ENCODE data around the gene HK2.
A peak's percentile ranks its signal among the peaks of the same experiment; 100 is the strongest.
"Not testable (repeated sequence)": the region's sequence is repeated elsewhere in the genome, so short reads cannot be mapped to it uniquely, and the experiment has no call there.

Gene HK2

GRCh38 chr2:74833418-74834233 lies at the start of gene HK2:
Gene HK2 (plus strand): TSS chr2:74834127. CDS start chr2:74834581, 454 bp downstream.
- DNase-seq (ENCODE audit: insufficient read length, low spot score): peak; percentile 89
- no peak for FAIRE-seq

DNA sequence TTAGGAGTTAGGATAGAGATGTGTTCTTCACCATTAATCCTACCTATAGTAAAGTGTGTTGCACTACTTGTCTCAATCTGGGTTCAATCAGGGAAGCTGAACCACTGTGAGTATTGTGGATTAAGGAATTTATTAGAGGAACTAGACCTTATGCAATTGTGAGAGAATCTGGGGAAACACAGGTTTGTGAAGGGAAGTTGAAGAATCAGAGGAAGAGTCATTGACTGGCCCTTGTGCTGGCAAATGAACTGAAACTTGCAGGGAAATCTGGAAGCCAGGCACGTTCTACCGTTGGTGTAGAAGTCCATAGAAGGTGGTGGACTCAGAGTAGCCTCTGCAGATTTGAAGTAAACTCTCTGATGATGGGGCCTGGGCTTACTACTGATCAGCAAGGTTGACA lies 44.7 kb upstream of the HK2 start:
- FAIRE-seq (no peak), DNase-seq (ENCODE audit: insufficient read length, low spot score) (no peak)

GRCh38 chr2:74792282-74792681 lies 41.6 kb upstream of the HK2 start:
- FAIRE-seq (no peak), DNase-seq (ENCODE audit: insufficient read length, low spot score) (no peak)

DNA sequence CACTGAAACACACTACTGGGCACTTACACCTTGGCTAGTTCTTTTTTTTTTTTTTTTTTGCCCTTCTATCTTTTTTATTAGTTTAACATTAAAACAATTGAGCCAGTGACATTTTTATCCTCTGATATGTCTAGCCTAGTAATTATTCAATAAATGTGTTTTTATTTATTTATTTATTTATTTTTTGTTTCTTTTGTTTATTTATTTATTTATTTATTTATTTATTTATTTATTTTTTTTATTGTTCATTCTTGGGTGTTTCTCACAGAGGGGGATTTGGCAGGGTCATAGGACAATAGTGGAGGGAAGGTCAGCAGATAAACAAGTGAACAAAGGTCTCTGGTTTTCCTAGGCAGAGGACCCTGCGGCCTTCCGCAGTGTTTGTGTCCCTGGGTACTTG lies 39.0 kb upstream of the HK2 start:
- FAIRE-seq; DNase-seq (ENCODE audit: insufficient read length, low spot score): not testable (repeated sequence)

DNA sequence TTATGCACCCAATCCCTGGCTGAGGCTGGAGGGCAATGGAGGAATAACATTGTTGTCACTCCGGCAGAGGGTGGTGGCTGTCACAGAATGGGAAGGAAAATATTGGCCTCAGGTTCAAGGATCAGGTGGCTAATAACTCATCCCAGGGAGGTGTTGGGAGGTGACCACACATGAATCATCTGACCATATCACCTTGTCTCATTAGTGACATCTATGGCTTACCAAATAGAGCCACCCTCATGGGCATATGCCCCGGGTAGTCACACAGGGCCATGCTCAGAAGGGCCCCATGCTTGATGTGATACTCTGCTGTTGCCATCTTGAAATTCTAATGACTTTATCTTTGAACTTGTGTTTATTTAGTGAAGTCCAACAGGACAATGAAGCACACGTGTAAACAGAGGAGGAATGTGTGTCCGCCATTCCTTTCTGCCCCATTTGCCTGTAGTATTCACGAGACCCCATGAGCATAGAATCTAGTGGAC lies 27.5 kb upstream of the HK2 start:
- DNase-seq (ENCODE audit: insufficient read length, low spot score) (no peak), FAIRE-seq (no peak)

DNA sequence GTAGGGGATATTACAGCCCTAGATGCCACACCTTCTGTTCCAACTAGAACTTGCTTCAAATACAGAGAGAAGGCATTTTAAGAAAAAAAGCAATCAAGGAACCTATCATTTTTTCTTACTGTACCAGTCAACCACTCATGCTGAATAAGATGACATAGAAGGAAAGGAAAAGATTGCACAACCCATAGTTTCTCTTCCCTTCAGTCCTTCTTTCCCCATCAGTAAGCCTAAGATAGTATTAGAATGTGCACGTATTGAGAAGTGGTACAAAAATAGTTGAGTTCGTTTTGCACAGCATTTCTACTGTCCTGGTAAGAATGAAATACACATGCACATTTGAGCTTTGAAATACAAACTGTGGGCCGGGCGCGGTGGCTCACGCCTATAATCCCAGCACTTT lies 27.0 kb upstream of the HK2 start:
- no peak for DNase-seq (ENCODE audit: insufficient read length, low spot score)
- no peak for FAIRE-seq

DNA sequence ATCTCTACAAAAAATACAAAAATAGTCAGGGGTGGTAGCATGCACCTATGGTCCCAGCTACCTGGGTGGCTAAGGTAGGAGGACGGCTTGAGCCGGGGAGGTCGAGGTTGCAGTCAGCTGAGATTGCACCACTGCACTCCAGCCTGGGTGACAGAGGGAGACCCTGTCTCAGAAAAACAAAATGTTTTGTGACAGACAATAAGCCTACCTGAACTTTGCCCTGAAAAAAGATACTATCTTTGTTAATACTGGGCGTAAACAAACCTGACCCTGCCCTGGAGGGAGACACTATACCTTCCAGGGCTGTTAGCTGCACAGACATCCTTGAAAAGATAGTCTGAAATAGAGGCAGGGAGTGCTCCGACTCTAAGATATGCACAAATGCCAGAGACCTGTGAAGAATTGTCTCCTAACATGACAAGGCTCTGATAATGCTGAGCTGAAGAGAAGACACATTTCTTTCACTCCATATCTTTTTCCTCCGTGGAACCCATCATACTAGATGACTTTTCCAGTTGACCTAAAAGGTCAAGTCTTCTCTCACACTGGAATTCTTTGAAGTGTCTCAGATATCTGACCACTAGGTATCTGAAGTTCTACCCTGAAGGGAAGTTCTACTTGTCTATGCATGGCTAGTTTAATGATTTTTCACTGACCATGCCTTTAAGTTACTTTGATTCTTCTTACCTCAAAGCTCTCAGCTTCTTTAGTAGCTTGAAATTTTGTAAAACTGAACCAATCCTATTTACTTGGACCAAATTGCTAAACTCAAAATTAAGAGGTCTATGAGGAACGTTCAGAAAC lies 20.9 kb upstream of the HK2 start:
- FAIRE-seq: no peak
- no peak for DNase-seq (ENCODE audit: insufficient read length, low spot score)

DNA sequence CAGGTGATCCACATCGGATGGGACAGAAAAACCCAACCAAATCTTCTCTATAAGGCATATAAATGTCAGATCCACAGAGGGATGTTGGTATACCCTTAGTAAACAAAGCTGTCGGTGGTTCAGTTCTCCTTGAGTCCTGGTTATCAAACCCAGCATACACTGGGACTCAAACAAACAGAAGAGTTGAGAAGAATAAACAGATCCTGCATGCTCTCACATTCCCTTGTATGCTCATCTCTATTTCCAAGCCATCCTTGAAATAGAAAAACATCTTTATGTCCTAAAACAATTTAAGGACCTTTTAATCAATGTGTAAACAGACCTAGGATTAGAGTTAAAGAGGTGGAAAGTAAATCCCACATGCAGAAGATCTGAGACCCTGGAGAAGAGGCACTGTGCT lies 19.8 kb upstream of the HK2 start:
- FAIRE-seq: no peak
- no peak for DNase-seq (ENCODE audit: insufficient read length, low spot score)

GRCh38 chr2:74815941-74816340 lies 18.0 kb upstream of the HK2 start:
- DNase-seq (ENCODE audit: insufficient read length, low spot score) (no peak), FAIRE-seq (no peak)

- FAIRE-seq (no peak), DNase-seq (ENCODE audit: insufficient read length, low spot score) (no peak)
Observed at GRCh38 chr2:74816540-74817303, 17.2 kb upstream of the HK2 start.

- DNase-seq (ENCODE audit: insufficient read length, low spot score) (no peak), FAIRE-seq (no peak)
Observed at GRCh38 chr2:74817304-74817675, 16.6 kb upstream of the HK2 start.

DNA sequence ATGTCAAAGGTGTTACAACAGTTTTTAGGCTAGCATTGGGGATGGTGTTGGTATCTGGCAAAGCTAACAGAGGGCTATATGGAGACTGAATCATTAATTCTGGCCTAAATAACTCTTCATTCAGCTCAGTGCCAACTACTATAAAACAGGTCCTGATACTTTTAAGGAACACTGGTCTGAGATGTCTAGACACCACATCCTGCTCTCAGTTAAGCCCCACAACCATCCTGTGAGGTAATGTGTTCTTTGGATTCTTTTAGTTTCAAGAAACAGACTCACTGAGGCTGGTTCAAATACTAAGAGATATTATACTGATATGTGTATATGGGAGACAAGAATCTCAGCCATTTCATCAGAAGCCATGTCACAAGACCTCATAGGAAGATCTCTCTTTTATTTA lies 14.2 kb upstream of the HK2 start:
- DNase-seq (ENCODE audit: insufficient read length, low spot score) (no peak), FAIRE-seq (no peak)

- FAIRE-seq: no peak
- no peak for DNase-seq (ENCODE audit: insufficient read length, low spot score)
Observed at GRCh38 chr2:74821177-74822126, 12.5 kb upstream of the HK2 start.

DNA sequence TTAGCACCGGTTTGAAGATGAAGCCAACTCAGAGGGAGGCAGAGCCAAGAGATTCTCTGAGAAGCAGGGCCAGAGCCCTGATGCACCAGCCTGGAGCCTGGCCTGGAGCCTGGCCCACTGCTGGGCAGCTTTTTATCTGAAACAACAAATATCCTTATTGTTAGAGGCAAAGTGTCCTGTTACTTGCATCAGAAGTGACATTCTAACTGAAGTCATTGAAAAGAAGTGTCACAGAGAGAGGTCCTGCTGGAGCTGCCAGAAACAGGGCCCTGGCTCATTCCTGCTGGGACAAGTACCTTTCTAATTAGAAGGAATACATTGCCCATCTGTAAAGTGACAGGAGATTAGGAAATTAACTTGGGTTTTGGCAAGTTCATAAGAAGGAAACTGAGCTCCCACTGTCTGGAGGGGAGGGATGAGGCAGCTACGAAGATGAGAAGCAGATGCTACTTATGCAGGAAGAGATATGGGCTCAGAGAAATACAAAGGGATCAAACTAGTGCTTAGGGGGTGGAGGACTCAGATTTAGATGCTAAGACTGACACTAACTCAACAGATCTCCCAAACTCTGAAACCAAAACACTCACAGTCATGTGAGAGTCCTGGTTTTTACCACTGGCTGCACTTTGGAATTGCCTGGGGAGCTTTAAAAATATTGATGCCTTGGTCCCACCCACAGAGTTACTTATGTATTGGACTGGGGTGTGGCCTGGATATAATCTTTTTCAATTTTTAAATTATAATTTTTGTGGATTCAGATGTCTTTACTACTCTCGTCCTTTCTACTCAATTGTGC lies 11.0 kb upstream of the HK2 start:
- DNase-seq (ENCODE audit: insufficient read length, low spot score) (no peak), FAIRE-seq (no peak)

DNA sequence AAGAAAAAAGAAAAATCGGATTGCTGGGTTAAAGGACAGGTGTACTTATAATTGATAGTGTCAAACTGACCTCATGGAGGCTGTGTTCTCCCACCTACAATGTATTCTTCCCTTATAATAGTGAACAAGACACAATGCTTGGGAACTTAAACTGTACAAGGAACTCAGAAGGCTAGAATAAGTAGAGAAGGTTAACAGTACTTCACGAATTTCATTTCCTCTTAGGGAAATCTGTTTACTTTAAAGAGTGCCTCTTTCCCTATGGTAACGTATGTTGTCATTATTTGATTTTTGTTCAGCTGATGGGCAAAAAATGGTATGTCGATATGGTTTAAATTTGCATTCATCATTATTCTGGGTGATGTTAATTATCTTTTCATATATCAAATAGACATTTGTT lies 9.2 kb upstream of the HK2 start:
- DNase-seq (ENCODE audit: insufficient read length, low spot score): no peak
- FAIRE-seq: peak; percentile 28

- no peak for DNase-seq (ENCODE audit: insufficient read length, low spot score)
- no peak for FAIRE-seq
Observed at GRCh38 chr2:74828543-74828942, 5.4 kb upstream of the HK2 start.

- FAIRE-seq (no peak), DNase-seq (ENCODE audit: insufficient read length, low spot score) (no peak)
Observed at GRCh38 chr2:74831693-74832530, 2.0 kb upstream of the HK2 start.

DNA sequence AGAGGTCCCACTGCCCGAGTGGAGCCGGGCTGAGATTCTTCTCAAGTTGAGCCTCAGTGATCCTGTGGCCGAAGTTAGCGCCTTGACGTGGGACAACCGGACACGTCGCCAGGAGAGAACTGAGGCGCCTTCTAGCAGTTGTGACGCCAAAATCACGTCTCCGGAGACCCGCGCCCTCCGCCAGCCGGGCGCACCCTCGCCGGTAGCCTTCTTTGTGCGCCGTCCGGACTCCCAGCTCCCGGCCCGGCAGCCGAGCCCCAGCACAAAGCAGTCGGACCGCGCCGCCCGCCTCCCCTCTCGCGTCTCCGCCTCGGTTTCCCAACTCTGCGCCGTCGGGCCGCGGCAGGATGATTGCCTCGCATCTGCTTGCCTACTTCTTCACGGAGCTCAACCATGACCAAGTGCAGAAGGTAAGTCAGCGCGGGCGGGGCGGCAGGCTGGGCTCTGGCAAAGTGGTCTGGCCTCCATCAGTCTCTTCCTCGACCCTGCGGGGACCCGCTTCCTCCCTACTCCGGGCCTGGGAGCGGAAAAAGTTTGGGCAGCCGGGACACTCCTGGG lies 386 bp downstream of the HK2 start:
- not testable (repeated sequence) for FAIRE-seq; DNase-seq (ENCODE audit: insufficient read length, low spot score)

Data from GM19239 (cell line).